Measurements from ENCODE around the gene NPAS3.

The NPAS3 gene

GRCh38 chr14:32993921-32994320 lies 55.2 kb downstream of the NPAS3 start:
- no peaks in the 10 kb centered on the region for H3K9me3 ChIP-seq (ENCODE audit: control insufficient read depth, insufficient read depth, low read depth, low read length)
- H3K27ac ChIP-seq (ENCODE audit: extremely low read depth, low read depth, low read length) = no peak overlapping the region
- TF ChIP-seq ZSCAN5A (tag by site-specific recombination; IDR thresholded peaks at IDR 0.05) (no peak), ZNF335 (tag by site-specific recombination; conservative IDR thresholded peaks at IDR 0.05) (no peak), ZNF239 (tag by site-specific recombination; IDR thresholded peaks at IDR 0.05) (no peak), ZBTB17 (tag by site-specific recombination; IDR thresholded peaks at IDR 0.05) (no peak), ZNF362 (tag by site-specific recombination; IDR thresholded peaks at IDR 0.05) (no peak), ZNF311 (tag by site-specific recombination; IDR thresholded peaks at IDR 0.05; ENCODE audit: borderline replicate concordance) (no peak), ZNF548 (tag by site-specific recombination; IDR thresholded peaks at IDR 0.05) (no peak), OSR2 (tag by site-specific recombination; IDR thresholded peaks at IDR 0.05) (no peak), ZNF391 (tag by site-specific recombination; IDR thresholded peaks at IDR 0.05; ENCODE audit: borderline replicate concordance, low read depth) (no peak), ZNF701 (tag by site-specific recombination; IDR thresholded peaks at IDR 0.05) (no peak), ZBTB20 (tag by site-specific recombination; IDR thresholded peaks at IDR 0.05) (no peak), ZNF529 (tag by site-specific recombination; IDR thresholded peaks at IDR 0.05; ENCODE audit: insufficient replicate concordance) (no peak), ZNF571 (tag by site-specific recombination; IDR thresholded peaks at IDR 0.05) (no peak), EGR2 (tag by site-specific recombination; IDR thresholded peaks at IDR 0.05; ENCODE audit: low read depth) (no peak), ZSCAN30 (tag by site-specific recombination; IDR thresholded peaks at IDR 0.05) (no peak)
- TF ChIP-seq, protein P1, sequence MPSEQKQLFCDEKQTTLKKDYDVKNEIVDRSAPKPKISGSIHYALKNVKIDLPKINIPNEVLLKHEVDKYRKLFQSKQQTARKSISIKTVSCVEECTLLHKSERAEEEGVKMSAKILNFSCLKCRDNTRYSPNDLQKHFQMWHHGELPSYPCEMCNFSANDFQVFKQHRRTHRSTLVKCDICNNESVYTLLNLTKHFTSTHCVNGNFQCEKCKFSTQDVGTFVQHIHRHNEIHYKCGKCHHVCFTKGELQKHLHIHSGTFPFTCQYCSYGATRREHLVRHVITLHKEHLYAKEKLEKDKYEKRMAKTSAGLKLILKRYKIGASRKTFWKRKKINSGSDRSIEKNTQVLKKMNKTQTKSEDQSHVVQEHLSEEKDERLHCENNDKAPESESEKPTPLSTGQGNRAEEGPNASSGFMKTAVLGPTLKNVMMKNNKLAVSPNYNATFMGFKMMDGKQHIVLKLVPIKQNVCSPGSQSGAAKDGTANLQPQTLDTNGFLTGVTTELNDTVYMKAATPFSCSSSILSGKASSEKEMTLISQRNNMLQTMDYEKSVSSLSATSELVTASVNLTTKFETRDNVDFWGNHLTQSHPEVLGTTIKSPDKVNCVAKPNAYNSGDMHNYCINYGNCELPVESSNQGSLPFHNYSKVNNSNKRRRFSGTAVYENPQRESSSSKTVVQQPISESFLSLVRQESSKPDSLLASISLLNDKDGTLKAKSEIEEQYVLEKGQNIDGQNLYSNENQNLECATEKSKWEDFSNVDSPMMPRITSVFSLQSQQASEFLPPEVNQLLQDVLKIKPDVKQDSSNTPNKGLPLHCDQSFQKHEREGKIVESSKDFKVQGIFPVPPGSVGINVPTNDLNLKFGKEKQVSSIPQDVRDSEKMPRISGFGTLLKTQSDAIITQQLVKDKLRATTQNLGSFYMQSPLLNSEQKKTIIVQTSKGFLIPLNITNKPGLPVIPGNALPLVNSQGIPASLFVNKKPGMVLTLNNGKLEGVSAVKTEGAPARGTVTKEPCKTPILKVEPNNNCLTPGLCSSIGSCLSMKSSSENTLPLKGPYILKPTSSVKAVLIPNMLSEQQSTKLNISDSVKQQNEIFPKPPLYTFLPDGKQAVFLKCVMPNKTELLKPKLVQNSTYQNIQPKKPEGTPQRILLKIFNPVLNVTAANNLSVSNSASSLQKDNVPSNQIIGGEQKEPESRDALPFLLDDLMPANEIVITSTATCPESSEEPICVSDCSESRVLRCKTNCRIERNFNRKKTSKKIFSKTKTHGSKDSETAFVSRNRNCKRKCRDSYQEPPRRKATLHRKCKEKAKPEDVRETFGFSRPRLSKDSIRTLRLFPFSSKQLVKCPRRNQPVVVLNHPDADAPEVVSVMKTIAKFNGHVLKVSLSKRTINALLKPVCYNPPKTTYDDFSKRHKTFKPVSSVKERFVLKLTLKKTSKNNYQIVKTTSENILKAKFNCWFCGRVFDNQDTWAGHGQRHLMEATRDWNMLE (tag by site-specific recombination; conservative IDR thresholded peaks at IDR 0.05; ENCODE audit: low read depth) = no peak
- no peaks in the 10 kb centered on the region for H3K36me3 ChIP-seq (ENCODE audit: control insufficient read depth in 2 of 2, insufficient read depth in 1 of 2, low read length in 2 of 2)
- H3K4me3 ChIP-seq (ENCODE audit: low read depth, low read length) = no peak overlapping the region
- no peaks in the 10 kb centered on the region for H3K4me1 ChIP-seq (ENCODE audit: control insufficient read depth, insufficient read depth, low read length)
- POLR2A ChIA-PET = no interaction called here
- CTCF ChIA-PET = no interaction called here

- TF ChIP-seq PRDM1 (tag by site-specific recombination; IDR thresholded peaks at IDR 0.05) (no peak), ZNF585B (tag by site-specific recombination; IDR thresholded peaks at IDR 0.05) (peak; percentile 73), ZNF335 (tag by site-specific recombination; conservative IDR thresholded peaks at IDR 0.05) (no peak)
- H3K27ac ChIP-seq (ENCODE audit: extremely low read depth, low read depth, low read length) = no peak overlapping the region
- no peaks in the 10 kb centered on the region for H3K36me3 ChIP-seq (ENCODE audit: control insufficient read depth in 2 of 2, insufficient read depth in 1 of 2, low read length in 2 of 2)
- no peaks in the 10 kb centered on the region for H3K9me3 ChIP-seq (ENCODE audit: control insufficient read depth, insufficient read depth, low read depth, low read length)
- ChIA-PET POLR2A (no interaction called here), CTCF (interaction anchor here (0.6 kb wide), 1 partner anchor 18 kb away, joined by 3 read pairs; no protein-coding TSS in a partner anchor)
- H3K4me1 ChIP-seq (ENCODE audit: control insufficient read depth, insufficient read depth, low read length) = no peaks in the 10 kb centered on the region
- no peak overlapping the region for H3K4me3 ChIP-seq (ENCODE audit: low read depth, low read length)
These were observed 57.7 kb downstream of the NPAS3 start for GRCh38 chr14:32996343-32996742.
